ENCODE data around the gene SIMC1. TPM values are rescaled to one million over a fixed set of nuclear protein-coding genes. Genes with fewer than 3 reads are reported as not detected.
A peak's percentile ranks its signal among the peaks of the same experiment; 100 is the strongest.

Gene SIMC1
- total RNA-seq, 1 experiment from 2014 or later: 17.7 TPM

DNA sequence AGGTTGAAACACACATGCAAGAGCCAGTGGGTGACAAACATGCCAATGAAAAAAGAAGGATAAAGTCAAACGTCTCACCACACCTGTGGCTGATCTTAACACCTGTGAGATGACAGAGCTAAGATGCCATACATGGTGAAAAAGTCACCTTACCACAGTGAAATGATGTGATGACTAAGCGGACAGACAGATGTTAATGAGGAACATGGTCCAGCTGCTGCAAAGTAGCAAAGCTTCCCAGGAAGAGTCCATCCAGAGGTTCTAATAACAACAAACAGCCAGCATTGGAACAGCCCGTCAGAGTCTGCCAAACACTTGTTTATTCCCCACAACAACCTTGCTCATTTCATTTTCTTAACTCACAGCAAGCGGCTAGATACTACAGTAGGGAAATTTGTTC is 121.4 kb downstream of the SIMC1 start:
- Histone ChIP-seq H3K27ac (ENCODE audit: insufficient read length, low read depth, low read length) (no peak overlapping the region), H3K14ac (ENCODE audit: insufficient read depth, low read length) (no peak overlapping the region), H3K4me1 (ENCODE audit: insufficient read depth, low read length) (no peaks in the 10 kb centered on the region; the same call in 1 of the 2 replicates), H4K8ac (replicated peaks; ENCODE audit: insufficient read length, low read depth, low read length) (no peak overlapping the region), H3K9me3 (ENCODE audit: control insufficient read depth, low read depth, low read length) (no peaks in the 10 kb centered on the region), H3K9ac (ENCODE audit: extremely low read depth, insufficient read length, low read length) (no peak overlapping the region), H3K18ac (ENCODE audit: insufficient read length, low read depth, low read length) (no peak overlapping the region), H3K79me2 (ENCODE audit: insufficient read depth, low read length) (peaks cover 8% of the 10 kb centered on the region; the same call in 1 of the 2 replicates), H4K20me1 (ENCODE audit: control insufficient read depth, insufficient read depth, insufficient read length) (no peaks in the 10 kb centered on the region), H3K27me3 (ENCODE audit: insufficient read depth, low read length) (peaks cover 5% of the 10 kb centered on the region; the same call in 1 of the 2 replicates), H3T11ph (ENCODE audit: low read length) (no peak overlapping the region), H2AFZ (ENCODE audit: low read length) (no peak overlapping the region), H2BK20ac (ENCODE audit: low read depth, low read length, poor library complexity, severe bottlenecking) (no peak overlapping the region), H3K4me2 (ENCODE audit: insufficient read depth, insufficient read length, low read length) (no peak overlapping the region), H4K5ac (ENCODE audit: insufficient read length, low read depth, low read length) (no peak overlapping the region), H2BK12ac (ENCODE audit: insufficient read length, low read depth, low read length) (no peak overlapping the region), H3K56ac (ENCODE audit: insufficient read length, low read depth, low read length) (no peak overlapping the region), H2BK5ac (ENCODE audit: insufficient read length, low read length) (no peak overlapping the region), H3K23me2 (ENCODE audit: insufficient read length, low read depth, low read length, poor library complexity, severe bottlenecking) (peaks cover 6% of the 10 kb centered on the region), H3K79me1 (ENCODE audit: insufficient read depth, low read depth, low read length, poor library complexity, severe bottlenecking) (no peaks in the 10 kb centered on the region), H4K91ac (ENCODE audit: insufficient read length, low read depth, low read length) (no peak overlapping the region), H2BK120ac (ENCODE audit: low read depth, low read length, poor library complexity, severe bottlenecking) (no peak overlapping the region), H2BK15ac (ENCODE audit: low read depth, low read length) (no peak overlapping the region), H2AK5ac (ENCODE audit: insufficient read length, low read length) (no peak overlapping the region), H3K23ac (ENCODE audit: insufficient read length, low read depth, low read length) (no peak overlapping the region), H3K4ac (ENCODE audit: low read depth, low read length) (no peak overlapping the region)
- no CpG with 5 or more reads among the region's 4 CpGs for WGBS (ENCODE audit: extremely low coverage, insufficient read length, low lambda C conversion rate)
- Mint-ChIP-seq H3K27ac (no peak overlapping the region), H3K4me3 (peak overlapping the region; percentile 75 to 98), H3K4me1 (peaks cover 9 to 16% of the 10 kb centered on the region in 2 experiments), H3K9me3 (no peaks in the 10 kb centered on the region), H3K27me3 (ENCODE audit: low read depth) (peaks cover 31% of the 10 kb centered on the region), H3K36me3 (ENCODE audit: insufficient read depth in 1 of 3, low read depth in 3 of 3) (peaks cover 20 to 48% (median 34%) of the 10 kb centered on the region in 3 experiments)
- TF ChIP-seq, protein P1, sequence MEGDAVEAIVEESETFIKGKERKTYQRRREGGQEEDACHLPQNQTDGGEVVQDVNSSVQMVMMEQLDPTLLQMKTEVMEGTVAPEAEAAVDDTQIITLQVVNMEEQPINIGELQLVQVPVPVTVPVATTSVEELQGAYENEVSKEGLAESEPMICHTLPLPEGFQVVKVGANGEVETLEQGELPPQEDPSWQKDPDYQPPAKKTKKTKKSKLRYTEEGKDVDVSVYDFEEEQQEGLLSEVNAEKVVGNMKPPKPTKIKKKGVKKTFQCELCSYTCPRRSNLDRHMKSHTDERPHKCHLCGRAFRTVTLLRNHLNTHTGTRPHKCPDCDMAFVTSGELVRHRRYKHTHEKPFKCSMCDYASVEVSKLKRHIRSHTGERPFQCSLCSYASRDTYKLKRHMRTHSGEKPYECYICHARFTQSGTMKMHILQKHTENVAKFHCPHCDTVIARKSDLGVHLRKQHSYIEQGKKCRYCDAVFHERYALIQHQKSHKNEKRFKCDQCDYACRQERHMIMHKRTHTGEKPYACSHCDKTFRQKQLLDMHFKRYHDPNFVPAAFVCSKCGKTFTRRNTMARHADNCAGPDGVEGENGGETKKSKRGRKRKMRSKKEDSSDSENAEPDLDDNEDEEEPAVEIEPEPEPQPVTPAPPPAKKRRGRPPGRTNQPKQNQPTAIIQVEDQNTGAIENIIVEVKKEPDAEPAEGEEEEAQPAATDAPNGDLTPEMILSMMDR (conservative IDR thresholded peaks at IDR 0.05): no peak
- DNase-seq: no peak
